ENCODE results near the gene RAB42.
"Not testable (repeated sequence)": the region's sequence is repeated elsewhere in the genome, so short reads cannot be mapped to it uniquely, and the experiment has no call there.

RAB42 gene

GRCh38 chr1:28586585-28587391 is 5.3 kb upstream of the RAB42 start:
- DNase-seq (ENCODE audit: low read depth), result not testable (repeated sequence)

DNA sequence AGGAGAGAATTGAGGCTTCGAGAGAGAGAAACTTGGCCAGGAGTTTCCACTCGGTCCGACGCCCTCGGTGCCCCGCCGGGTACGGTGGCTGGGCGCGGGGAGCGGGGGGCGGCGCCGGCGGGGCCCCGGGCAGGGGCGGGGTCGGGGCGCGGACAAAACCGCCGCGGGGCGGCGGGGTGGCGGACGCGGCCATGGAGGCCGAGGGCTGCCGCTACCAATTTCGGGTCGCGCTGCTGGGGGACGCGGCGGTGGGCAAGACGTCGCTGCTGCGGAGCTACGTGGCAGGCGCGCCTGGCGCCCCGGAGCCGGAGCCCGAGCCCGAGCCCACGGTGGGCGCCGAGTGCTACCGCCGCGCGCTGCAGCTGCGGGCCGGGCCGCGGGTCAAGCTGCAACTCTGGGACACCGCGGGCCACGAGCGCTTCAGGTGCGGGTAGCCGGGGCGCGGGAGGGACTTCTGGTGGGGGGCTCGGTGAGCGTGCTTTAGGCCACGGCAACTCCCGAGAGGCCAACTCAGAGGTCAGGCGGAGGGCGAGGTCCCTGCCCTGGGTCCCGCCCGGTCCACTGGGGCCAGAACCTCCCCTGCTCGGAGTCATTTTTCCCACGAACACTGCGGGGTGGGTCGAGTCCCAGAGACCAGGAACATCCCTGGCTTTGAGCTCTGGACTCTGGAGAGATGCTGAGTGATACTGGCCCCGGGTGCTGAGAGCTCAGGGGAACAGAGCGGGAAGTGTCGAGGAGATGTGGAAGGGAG is 431 bp downstream of the RAB42 start:
- DNase-seq (ENCODE audit: low read depth), result no peak

DNA sequence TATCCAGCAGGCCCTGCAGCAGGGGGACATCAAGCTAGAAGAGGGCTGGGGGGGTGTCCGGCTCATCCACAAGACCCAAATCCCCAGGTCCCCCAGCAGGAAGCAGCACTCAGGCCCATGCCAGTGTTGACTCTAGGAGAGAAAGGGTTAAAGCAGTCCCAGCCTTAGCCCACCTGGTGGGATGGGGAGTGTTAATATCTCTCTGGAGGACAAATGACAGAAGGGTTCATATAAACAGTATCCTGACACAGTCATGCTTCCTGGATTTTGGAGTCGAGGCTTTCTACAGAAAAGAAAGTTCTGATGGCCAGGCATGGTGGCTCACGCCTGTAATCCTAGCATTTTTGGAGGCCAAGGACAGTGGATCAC is 1.9 kb downstream of the RAB42 start:
- not testable (repeated sequence) for DNase-seq (ENCODE audit: low read depth)

GRCh38 chr1:28594686-28595411 is 2.8 kb downstream of the RAB42 start:
- not testable (repeated sequence) for DNase-seq (ENCODE audit: low read depth)

GRCh38 chr1:28595412-28596191 is 3.5 kb downstream of the RAB42 start:
- DNase-seq (ENCODE audit: low read depth), result no peak

DNA sequence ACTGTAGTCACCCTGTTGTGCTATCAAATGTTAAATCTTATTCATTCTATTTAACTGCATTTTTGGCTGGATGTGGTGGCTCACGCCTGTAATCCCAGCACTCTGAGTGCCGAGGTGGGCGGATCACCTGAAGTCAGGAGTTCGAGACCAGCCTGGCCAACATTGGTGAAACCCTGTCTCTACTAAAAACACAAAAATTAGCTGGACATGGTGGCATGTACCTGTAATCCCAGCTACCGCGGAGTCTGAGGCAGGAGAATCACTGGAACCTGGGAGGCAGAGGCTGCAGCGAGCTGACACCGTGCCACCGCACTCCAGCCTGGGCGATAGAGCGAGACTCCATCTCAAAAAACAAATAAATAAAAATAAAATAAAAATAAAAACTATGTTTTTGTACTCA is 4.2 kb downstream of the RAB42 start:
- DNase-seq (ENCODE audit: low read depth), result not testable (repeated sequence)

DNA sequence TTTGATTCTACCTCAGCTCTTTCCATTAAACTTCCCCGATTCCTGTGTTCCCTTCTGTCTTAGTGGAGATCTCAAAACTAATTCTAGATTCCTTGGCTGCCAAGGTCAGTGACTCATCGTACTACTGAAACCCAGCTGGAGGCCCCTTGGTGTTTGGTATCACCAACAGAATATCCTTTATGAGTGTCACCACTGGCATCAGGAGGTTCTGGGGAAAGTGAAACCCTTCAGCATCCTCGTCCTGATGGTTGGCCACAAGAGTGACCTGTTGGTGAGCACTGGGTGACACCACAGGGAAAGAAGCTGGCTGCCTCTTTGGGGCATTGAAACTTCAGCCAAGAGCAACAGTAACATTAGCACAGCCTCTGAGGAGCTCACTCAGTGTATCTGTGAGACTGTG is 9.6 kb downstream of the RAB42 start:
- DNase-seq (ENCODE audit: low read depth), result no peak

DNA sequence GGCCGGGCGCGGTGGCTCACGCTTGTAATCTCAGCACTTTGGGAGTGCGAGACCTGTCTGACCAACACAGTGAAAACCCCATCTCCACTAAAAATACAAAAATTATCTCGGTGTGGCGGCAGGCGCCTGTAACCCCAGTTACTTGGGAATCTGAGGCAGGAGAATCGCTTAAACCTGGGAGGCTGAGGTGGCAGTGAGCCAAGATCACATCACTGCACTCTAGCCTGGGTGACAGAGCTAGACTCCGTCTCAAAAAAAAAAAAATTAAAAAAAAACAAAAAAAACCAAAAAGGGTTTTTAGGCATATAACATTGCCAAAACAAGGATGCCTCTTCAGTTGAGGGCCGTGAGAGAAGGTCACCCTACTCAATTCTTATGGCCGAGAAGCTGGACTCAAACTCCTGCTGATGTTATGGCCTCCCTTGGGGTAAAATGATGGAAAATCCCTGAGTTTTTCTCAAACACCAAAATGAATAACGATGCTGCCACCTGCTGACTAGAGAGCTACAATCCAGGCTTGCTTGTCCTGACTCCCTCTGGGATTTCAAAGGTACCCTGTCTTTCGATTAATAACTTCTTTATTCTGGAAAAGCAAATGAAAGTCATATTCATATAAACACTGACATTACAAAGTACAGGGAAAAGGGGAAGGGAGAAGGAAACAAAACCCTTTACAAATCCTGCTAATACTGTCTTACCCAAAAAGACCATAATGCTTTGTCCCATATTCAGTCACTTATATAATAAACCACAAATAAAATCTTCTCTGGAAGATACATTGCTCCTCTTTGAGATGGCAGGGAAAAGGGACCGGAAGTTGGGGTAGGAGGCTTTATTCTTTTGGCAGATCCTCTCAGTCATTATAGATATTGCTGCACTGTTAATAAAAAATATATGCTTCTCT is 10.7 kb downstream of the RAB42 start:
- DNase-seq (ENCODE audit: low read depth), result no peak

- no peak for DNase-seq (ENCODE audit: low read depth)
Measured at GRCh38 chr1:28604411-28604810, 12.3 kb downstream of the RAB42 start.

DNA sequence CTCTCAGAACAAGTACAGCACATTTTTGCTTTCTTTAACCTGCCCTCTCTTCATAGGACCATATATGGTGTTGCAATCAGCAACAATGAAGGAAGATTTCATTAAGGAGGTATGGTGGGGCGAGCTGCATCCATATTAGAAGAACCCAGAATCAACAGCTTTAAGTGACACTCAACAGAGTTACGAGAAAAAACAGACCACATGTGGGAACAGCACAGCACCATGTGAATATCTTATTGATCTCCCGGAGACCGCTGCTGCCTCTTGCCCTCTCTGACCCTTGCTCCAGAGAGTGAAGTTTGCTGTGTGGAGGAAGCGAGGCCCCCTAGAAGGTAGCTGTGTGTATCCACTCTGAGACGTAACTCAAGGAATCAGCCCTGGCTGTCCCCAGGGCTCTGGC is 12.9 kb downstream of the RAB42 start:
- no peak for DNase-seq (ENCODE audit: low read depth)

DNA sequence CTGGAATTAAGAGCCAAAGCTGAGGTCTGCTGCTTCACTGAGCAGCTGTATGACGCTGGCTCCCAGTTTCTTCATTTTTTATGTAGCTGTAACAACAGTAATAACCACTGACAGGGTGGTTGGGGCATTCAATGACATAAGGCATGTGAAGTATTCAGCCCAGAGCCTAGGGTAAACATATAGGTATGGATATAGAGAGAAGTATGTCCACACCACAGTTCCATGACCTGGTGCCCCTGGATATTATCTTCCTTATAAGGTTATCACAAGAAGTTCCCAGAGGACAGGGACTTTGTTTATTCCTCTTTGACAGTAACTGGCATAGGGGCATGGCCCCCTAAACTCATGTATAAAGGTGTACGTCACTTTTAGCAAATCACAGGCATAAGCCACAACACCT is 14.7 kb downstream of the RAB42 start:
- no peak for DNase-seq (ENCODE audit: low read depth)

DNA sequence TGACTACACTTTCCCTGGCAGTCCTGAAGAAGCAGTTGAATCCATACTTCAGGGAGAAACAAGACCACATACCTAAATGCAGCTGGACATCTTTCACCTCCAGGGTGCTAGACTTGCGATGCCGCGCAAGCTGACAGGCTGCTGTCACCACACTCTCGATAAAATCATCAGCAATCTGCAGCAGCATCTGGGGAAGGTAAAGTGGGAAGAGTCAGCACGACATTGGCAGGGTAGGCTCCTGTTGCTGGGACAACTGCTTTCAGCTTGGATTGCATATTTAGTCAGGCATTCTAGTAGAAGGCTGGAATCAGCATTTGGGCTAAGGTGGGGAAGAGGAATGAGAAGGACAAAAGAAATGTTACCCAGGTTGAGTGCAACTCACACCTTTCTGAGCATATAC is 21.1 kb downstream of the RAB42 start:
- no peak for DNase-seq (ENCODE audit: low read depth)

DNA sequence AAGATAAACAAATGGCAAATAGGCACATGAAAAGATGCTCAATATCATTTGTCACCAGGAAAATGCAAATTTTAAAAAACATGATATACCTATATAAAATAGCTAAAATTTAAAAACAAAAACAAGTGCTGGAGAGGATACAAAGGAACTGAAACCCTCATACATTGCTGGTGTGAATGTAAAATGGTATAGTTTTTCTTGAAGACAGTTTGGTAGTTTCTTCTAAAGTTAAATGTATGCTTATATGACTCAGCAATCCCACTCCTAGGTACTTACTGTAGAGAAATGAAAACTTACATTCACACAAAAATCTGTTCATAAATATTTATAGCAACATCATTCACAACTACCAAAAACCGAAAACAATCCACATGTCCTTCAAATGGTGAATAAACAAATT is 39.6 kb downstream of the RAB42 start:
- DNase-seq (ENCODE audit: low read depth), result no peak

DNA sequence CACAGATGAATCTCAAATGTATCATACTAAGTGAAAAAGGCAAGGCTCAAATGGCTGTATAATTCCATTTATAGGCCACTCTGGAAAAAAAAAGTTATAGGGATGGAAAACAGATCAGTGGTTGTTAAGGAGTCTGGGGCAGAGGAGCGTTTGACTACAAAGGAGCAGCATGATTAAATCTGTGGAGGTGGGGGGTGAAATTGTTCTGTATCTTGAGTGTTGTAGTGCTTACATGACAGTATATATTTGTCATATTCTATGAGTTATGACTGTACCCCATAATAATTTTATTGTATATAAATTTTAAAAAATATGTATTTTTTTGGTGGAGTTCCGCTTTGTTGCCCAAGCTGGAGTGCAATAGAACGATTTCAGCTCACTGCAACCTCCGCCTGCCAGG is 40.5 kb downstream of the RAB42 start:
- no peak for DNase-seq (ENCODE audit: low read depth)

DNA sequence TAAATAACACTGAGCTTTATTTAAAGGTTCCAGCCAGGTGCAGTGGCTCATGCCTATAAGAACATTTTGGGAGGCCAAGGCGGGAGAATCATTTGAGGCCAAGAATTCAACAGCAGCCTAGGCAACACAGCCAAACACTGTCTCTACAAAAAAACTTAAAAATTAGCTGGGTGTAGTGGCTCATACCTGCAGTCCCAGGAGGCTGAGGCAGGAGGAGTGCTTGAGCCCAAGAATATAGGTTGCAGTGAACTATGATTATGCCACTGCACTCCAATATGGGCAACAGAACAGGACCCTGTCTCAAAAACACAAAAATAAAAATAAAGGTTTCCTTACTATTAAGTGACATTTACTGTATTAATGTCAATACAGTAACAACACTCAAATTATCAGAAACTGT is 48.7 kb downstream of the RAB42 start:
- no peak for DNase-seq (ENCODE audit: low read depth)

- DNase-seq (ENCODE audit: low read depth), result no peak
Measured at GRCh38 chr1:28642056-28642846, 50.2 kb downstream of the RAB42 start.

GRCh38 chr1:28642847-28643635 is 51.0 kb downstream of the RAB42 start, which contains the start of gene TAF12:
Gene TAF12, minus strand, starts transcription at chr1:28643067. Its CDS starts 20,986 bp downstream, at chr1:28622081.
- DNase-seq (ENCODE audit: low read depth), result peak; percentile 92

DNA sequence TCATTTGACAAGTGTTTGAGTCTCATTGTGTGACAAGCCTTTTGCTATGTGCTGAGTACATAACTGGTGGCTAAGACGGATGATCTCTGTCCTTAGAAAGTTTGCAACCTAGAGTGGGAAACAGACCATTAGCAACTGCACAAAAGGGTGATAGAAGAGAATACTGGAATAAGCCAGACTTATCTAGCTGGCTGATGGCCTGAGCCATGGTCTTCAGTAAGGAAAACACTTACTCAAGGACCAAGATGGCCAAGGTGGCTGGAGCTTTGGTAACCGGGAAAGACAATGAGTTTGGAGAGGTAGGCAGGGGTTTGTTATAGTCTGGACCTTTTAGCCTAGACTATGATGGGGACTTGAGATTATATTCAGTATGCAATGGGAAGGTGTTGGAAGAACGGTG is 52.4 kb downstream of the RAB42 start:
- no peak for DNase-seq (ENCODE audit: low read depth)

All from activated T-helper 1 cell treated with Interleukin-2 at 50 U/mL for 16 hours (primary cell).